COR-L47 (cell line): Measurements from ENCODE around the gene TLCD2.
"Not testable (repeated sequence)": the region's sequence is repeated elsewhere in the genome, so short reads cannot be mapped to it uniquely, and the experiment has no call there.

Source experiments
- DNase-seq: peaks from one replicate; lab custom pipeline; 2025; lab: John Stamatoyannopoulos, UW

The TLCD2 gene

GRCh38 chr17:1709971-1710806 is at the start of gene TLCD2:
TLCD2 (minus strand) TSS chr17:1710377; CDS start chr17:1710242, 135 bp downstream.
- DNase-seq, result no peak

GRCh38 chr17:1759529-1759928 is 49.4 kb upstream of the TLCD2 start:
- no peak for DNase-seq

GRCh38 chr17:1758807-1759206 is 48.6 kb upstream of the TLCD2 start:
- DNase-seq, result no peak

GRCh38 chr17:1755827-1756262 is 45.7 kb upstream of the TLCD2 start:
- DNase-seq, result no peak

- DNase-seq, result no peak
Measured at GRCh38 chr17:1755252-1755826, 45.2 kb upstream of the TLCD2 start.

GRCh38 chr17:1754430-1755112 is 44.4 kb upstream of the TLCD2 start:
- no peak for DNase-seq

GRCh38 chr17:1753767-1754429 is 43.7 kb upstream of the TLCD2 start:
- DNase-seq, result no peak

GRCh38 chr17:1752425-1753262 is 42.5 kb upstream of the TLCD2 start:
- DNase-seq, result no peak

GRCh38 chr17:1750628-1751027 is 40.5 kb upstream of the TLCD2 start:
- DNase-seq, result no peak

- no peak for DNase-seq
Measured at GRCh38 chr17:1746975-1747543, 36.9 kb upstream of the TLCD2 start.

GRCh38 chr17:1745513-1746020 is 35.4 kb upstream of the TLCD2 start:
- no peak for DNase-seq

GRCh38 chr17:1744551-1745512 is 34.7 kb upstream of the TLCD2 start:
- no peak for DNase-seq

- no peak for DNase-seq
Measured at GRCh38 chr17:1743088-1743439, 32.9 kb upstream of the TLCD2 start.

GRCh38 chr17:1742371-1743087 is 32.4 kb upstream of the TLCD2 start, which contains the start of gene SERPINF2:
SERPINF2 (plus strand) TSS chr17:1742871; CDS start chr17:1744996, 2,125 bp downstream.
- DNase-seq, result no peak

- DNase-seq, result not testable (repeated sequence)
Measured at GRCh38 chr17:1741899-1742298, 31.7 kb upstream of the TLCD2 start.

- no peak for DNase-seq
Measured at GRCh38 chr17:1737531-1738291, 27.5 kb upstream of the TLCD2 start.

GRCh38 chr17:1736348-1737281 is 26.4 kb upstream of the TLCD2 start:
- no peak for DNase-seq
